Amygdala (tissue), 56 donors: ENCODE results near the gene APOLD1.
"Not testable (repeated sequence)": the region's sequence is repeated elsewhere in the genome, so short reads cannot be mapped to it uniquely, and the experiment has no call there.

Experiments
- DNase-seq, 56 donors: peaks; one replicate each; lab custom pipeline; 2025; lab: John Stamatoyannopoulos, UW

APOLD1 gene

DNA sequence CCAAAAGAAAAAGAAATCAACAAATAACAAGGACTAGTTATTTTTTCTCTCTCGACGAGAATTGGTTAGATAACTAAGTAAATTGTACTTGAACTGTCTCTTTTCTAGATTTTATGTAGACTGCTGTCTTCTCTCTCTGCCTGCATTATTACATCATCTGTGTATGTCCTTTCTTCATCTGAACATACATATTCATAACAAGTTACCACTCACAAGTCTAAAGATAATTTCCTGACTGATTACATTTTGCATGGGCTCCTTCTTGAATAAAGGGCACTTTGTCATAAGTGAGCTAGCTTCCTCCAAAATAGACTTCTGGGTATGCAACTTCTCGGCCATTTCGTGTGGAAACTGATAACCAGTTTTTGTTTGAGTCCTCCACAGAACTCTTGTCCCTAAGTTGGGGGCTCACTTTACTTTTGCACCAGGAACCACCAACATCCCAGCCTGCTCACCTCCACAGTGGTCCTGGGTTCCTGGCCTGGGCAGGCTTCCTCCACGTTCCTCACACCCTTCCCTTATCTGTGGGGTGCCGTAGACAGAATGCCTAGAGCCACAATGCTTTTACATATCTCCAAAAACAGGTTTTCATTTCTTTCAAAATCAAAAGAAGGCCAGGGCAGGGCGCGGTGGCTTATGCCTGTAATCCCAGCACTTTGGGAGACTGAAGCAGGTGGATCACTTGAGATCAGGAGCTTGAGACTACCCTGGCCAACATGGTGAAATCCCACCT is 21.5 kb downstream of the APOLD1 start:
- no peak for DNase-seq

DNA sequence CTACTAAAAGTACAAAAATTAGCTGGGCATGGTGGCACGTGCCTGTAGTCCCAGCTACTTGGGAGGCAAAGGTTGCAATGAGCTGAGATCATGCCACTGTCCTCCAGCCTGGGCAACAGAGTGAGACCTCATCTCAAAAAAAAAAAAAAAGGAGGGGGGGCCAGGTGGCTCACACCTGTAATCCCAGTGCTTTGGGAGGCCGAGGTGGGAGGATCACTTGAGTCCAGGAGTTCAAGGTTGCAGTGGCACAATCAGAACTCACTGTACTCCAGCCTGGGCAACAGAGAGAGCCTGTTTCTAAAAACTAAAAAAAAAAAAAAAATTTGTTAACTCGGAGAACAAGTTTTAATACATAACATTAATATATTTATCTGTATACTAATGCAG is 22.1 kb downstream of the APOLD1 start:
- DNase-seq: not testable (repeated sequence)

DNA sequence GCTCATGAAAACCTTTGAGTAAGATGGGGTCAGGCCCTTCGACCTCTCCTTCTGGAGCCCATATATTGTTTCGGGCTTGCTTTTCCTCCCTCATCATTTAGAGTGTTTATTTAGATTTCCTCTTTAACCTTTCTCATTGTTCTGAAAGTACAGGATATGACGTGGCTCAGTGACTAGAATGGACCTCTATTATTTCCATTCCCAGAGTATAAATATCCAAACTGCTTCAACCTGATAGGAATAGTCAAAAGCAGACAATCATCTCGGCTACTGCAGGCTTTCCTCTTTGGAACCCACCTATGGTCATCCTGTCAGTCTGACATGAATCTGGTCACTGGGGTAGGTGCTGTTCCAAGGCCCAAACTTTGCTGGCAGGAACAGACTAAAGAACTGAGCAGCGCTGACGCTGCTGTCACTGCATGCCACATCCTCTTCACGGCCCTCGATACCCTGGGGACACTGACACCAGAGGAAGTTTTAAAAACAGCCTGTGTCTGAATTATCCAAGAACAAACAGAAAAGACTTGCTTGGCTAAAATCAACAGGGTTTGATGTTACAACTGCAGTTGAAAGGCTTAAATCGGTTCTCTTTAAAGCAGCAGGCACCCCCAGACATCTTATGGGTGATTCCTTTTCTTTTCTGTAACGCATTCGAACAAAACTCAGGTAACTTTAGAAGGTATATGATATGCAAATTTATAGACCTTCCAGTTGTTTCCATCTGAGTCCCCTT is 22.7 kb downstream of the APOLD1 start:
- peak in 14 of 56 donors; percentile 1 to 30 (median 10) for DNase-seq

GRCh38 chr12:12810553-12811021 is 25.1 kb downstream of the APOLD1 start:
- DNase-seq: no peak

- DNase-seq: peak in 2 of 56 donors; percentile 1 to 10
Observed at GRCh38 chr12:12811343-12811742, 25.9 kb downstream of the APOLD1 start.

- no peak for DNase-seq
Observed at GRCh38 chr12:12812174-12812573, 26.7 kb downstream of the APOLD1 start.

GRCh38 chr12:12812618-12813119 is 27.2 kb downstream of the APOLD1 start:
- no peak for DNase-seq

- DNase-seq: peak; percentile 37 to 97 (median 85)
Observed at GRCh38 chr12:12813120-12814101, 28.0 kb downstream of the APOLD1 start, which contains the start of gene DDX47. Gene DDX47, plus strand, starts transcription at chr12:12813346. Its CDS starts 22 bp downstream, at chr12:12813368.

GRCh38 chr12:12817616-12818015 is 32.2 kb downstream of the APOLD1 start:
- DNase-seq: no peak

DNA sequence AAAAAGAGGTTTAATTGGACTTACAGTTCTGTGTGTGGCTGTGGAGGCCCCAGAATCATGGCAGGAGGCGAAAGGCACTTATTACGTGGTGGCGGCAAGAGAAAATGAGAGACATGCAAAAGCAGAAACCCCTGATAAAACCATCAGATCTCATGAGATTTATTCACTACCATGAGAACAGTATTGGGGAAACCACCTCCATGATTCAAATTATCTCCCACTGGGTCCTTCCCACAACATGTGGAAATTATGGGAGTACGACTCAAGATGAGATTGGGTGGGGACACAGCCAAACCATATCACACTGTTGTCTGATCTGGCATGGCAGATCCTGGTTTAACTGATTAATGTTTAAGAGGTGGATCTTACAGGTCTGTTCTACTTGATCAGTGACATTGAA is 33.2 kb downstream of the APOLD1 start:
- no peak for DNase-seq

- no peak for DNase-seq
Observed at GRCh38 chr12:12819221-12819620, 33.8 kb downstream of the APOLD1 start.

DNA sequence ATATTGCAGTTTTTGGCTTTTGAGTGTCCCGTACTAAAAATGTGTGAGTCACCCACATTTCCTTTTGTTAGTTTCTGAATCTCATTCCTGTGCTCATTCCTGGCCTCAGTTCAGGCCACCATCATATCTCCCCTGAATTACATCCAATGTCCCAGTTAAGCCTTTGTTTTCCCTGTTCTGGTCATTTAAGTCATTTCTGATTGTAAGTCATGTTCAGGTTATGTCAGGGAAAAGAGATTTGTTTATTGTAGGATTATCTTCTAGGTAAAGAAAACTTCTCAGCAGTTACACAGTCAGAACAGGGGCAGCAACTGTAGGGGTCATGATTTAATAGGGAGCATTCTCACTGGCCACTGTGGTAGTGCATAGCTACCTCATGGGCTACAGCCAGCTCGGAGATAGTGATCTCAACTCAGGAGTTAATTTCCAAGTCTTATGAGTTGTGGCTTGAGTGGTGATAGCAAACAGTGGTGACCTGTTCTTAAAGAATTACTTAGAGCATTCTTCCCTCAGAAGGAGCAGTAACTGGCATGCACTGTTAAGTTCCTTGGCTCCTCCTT is 34.4 kb downstream of the APOLD1 start:
- DNase-seq: no peak

DNA sequence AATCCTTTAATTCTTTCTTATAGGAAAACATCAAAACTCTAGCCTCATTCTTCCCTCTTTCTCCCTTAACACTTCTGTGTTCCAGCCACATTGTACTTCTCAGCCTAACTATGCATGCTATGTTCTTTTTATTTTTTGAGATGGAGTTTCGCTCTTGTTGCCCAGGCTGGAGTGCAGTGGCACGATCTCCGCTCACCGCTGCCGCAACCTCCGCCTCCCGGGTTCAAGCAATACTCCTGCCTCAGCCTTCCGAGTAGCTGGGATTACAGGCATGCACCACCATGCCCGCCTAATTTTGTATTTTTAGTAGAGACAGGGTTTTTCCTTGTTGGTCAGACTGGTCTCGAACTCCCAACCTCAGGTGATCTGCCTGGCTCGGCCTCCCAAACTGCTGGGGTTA is 34.9 kb downstream of the APOLD1 start:
- DNase-seq: not testable (repeated sequence)

GRCh38 chr12:12821975-12822374 is 36.5 kb downstream of the APOLD1 start:
- no peak for DNase-seq

DNA sequence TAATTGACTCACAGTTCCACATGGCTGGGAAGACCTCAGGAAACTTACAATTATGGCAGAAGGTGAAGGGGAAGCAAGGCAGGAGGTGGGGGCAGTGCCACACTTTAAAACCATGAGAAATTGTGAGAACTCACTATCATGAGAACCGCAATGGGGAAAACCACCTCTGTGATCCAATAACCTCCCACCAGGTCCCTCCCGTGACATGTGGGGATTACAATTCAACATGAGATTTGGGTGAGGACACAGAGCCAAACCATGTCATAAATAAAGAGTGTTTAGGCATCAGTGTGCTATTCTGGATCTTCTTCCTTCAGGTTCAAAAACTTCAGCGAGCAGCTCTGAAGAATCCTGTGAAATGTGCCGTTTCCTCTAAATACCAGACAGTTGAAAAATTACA is 37.4 kb downstream of the APOLD1 start:
- DNase-seq: no peak

DNA sequence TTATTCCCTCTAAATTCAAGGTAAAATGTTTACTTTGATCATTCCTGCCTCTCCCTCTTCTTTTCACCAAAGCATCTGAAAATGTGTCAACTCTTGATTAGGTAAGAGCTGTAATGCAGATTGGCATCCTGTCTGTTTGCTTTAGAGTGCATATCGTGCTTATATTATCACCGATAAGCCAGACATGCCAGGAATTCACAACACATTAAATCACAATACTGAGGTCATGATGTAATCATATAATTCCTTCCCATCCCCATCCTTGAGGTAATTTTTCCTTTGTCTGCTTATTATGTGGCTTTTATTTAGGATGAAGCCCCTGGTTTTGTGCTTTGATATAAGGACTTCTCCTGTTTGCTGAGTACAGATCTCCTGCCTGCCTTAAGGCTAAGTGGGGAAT is 37.8 kb downstream of the APOLD1 start:
- no peak for DNase-seq

- no peak for DNase-seq
Observed at GRCh38 chr12:12823811-12824210, 38.4 kb downstream of the APOLD1 start.

DNA sequence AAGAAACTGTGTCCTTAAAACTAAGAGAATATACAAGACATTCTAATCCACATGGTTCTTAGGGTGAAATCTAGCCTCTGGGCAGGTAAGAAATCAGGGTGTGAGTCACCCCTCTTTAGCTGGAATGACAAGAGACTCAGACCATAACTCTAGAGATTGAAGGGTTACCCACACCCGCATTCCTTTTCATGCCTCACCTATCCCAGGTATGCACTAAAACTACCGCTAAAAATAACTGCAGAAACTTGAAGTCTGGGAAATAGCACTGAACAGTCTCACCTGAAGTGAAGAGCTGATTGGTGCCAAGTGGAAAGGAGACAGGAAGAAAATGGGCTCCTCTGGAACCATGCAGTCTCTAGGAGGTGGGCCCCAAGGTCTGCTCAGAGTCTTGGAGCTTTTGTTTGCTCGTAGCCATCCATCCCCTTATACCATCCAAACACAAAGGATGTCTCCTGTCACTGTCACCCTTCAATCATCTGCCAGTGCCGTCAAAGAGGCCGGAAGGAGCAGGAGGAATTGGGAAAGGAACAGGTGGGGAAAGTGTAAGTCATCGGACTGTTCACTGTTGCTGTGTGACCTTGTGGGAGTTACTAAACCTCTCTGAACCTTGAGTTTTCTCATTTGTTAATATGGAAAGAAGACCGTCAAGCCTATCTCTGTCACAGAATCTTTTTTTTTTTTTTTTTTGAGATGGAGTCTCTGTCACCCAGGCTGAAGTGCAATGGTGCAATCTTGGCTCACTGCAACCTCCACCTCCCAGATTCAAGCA is 50.1 kb downstream of the APOLD1 start:
- DNase-seq: no peak

- DNase-seq: no peak
Observed at GRCh38 chr12:12836571-12836970, 51.1 kb downstream of the APOLD1 start.
